Erythroblast (primary cell): ENCODE results near the gene BTBD16.

ENCODE experiments used
- DNase-seq, 2 experiments: peaks; one replicate each; lab custom pipeline; 2025; lab: John Stamatoyannopoulos, UW
- GATA1 ChIP-seq: IDR thresholded peaks from 2 replicates; pipeline ENCODE4 v1.6.1; 2011; ENCODE audit warnings: low read depth, mild to moderate bottlenecking, control low read depth, low read length, moderate library complexity
- POLR2A ChIP-seq: IDR thresholded peaks from 2 replicates; pipeline ENCODE4 v1.6.1; 2011; ENCODE audit warnings: mild to moderate bottlenecking, low read length

The BTBD16 gene

GRCh38 chr10:122241836-122242235, 29.3 kb upstream of the BTBD16 start:
- no peak for TF ChIP-seq GATA1
- TF ChIP-seq POLR2A, result no peak
- DNase-seq, result no peak

DNA sequence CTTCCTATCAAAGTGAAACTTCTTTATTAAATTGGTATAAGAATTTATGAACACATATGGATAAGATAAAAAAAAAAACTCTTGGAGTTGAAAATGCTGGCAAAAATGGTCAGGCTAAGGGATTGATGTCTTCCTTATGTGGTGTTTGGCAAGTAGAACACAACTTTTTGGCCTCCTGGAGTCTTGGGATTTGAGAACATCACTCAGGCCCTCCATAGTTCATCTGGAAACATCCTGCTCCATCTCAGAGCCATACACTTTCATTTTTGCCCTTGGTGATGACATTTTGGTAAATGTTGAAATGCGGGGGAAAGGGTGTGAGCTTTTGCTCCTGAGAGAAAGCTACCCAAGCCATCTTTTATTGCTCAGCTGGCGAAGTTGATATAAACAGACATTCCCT, 27.5 kb upstream of the BTBD16 start:
- TF ChIP-seq POLR2A (no peak), GATA1 (no peak)
- no peak for DNase-seq

GRCh38 chr10:122244001-122244975, 26.8 kb upstream of the BTBD16 start:
- no peak for DNase-seq
- TF ChIP-seq GATA1 (no peak), POLR2A (no peak)

DNA sequence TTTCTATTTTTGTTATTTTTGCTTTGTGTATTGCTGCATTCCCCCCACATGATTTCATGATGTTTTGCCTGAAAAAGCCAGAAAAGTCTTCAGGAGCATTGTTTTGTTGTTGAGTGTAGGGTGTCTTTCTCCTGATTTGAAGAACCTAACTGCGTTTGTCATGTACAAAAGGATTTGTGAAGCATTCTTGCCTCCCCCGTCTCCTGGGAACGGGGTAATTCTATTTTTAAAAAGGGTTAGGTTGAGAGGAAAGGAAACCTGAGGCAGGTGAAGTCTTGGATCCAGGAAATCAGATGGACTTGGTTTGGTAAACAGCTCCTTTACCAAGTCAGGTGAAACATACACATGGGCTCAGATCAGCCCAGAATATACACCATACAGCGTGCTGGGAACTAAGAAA, 26.0 kb upstream of the BTBD16 start:
- no peak for TF ChIP-seq POLR2A
- TF ChIP-seq GATA1, result no peak
- no peak for DNase-seq

DNA sequence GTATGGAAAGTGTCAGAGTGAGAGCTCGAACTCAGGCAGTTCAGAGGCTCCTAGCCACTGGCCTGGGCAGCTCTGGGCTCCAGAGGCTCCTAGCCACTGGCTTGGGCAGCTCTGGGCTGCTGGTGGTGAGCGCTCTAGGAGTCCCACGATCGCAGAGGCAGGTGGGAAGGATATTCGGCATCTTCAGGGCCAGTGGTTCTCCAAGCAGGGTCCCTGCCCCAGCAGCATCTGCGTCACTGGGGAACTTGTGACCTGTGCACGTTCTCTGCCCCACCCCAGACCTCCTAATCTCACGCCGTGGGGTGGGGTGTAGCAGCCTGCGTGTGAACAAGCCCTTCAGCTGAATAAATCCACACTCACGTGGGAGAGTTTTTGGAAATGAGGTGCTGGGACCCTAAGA, 25.2 kb upstream of the BTBD16 start:
- DNase-seq, result no peak
- TF ChIP-seq POLR2A, result no peak
- no peak for TF ChIP-seq GATA1

DNA sequence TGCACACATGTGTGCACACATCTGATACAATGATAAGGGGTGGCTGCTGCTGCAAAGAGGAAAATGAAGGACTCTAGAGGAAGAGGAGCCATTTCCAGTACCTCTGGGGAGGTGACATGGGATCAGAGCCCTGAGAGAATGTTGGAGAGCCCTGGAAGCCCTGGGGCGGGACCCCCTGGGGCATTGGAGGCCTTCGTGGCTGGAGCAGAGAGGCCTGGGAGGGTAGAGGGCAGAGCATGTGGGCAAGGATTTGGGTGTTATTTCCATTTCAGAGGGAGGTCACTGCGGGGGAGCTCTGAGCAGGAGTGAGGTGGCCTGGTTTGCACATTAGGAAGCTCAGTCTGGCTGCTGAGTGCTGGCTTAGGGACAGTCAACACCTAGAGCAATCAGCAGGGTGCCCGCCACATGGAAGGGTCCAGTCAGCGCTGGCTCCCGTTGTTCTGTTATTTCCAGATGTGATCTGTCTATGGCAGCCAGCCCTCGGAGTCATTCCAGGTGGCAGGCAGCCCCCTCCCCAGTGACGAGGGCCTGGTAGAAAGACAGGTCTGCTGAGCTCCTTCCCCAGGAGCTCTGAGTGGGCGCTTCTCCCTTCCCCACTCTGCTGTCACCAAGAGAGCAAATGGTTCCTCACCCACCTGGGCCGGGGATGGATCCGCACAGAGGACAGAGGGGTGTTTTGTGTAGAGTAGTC, 24.1 kb upstream of the BTBD16 start:
- no peak for DNase-seq
- TF ChIP-seq POLR2A (no peak), GATA1 (no peak)

- TF ChIP-seq GATA1 (no peak), POLR2A (no peak)
- no peak for DNase-seq
Observed at GRCh38 chr10:122248356-122249302, 22.5 kb upstream of the BTBD16 start.

GRCh38 chr10:122249303-122249850, 21.7 kb upstream of the BTBD16 start:
- TF ChIP-seq POLR2A, result no peak
- no peak for TF ChIP-seq GATA1
- no peak for DNase-seq

GRCh38 chr10:122249991-122250750, 20.9 kb upstream of the BTBD16 start:
- no peak for TF ChIP-seq GATA1
- no peak for TF ChIP-seq POLR2A
- no peak for DNase-seq

DNA sequence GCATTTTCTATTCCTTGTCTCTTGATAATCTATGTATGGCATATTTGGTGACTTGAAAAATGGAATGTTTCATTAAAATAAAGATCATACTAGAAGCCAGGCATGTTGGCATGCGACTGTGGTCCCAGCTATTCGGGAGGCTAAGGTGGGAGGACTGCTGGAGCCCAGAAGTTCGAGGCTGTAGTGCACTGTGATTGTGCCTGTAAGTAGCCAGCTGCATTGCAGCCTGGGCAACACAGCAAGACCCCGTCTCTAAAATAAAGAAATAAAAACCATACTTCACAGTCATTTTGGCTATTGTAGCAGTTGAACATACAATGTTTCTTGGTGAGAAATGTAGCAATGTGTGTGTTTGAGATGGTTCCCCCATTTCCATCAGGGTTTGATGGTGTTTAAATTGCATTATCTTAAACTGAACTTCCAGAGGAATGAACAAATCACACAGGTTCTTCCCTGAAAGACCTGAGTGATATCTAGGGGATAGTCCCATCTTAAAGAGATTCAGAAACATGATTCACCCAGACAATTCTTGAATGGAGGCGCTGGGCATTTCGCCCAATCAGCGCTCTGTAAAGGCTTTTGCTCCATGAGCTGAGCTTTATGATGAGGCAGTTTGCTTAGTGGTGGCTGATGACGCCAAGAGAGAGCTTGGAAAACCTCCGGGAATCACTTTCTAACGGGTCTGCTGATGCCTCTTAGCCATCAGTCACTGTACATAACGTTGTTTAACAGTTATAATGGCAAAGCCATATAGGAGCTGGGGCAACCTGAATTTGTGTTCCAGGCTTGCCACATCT, 19.4 kb upstream of the BTBD16 start:
- no peak for DNase-seq
- no peak for TF ChIP-seq GATA1
- TF ChIP-seq POLR2A, result no peak

DNA sequence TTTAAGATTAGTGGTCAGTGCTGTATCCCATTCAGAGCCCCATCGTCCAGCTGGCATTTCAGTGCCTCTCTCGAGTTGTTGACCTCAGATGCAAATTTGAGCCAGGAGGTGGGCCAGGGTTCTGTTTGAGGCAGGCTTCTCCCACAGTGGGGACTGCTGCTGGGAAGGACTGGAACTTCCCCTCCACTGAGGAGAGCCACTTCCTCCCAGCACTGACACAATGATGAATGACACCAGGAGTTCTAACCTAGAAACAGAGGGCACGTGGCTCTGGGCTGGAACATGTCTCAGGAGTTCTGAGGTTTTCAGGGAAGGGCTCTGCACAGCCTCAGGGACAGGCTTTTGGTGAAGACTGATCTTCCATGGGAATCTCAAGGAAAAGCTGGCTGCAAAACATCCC, 18.3 kb upstream of the BTBD16 start:
- no peak for TF ChIP-seq POLR2A
- no peak for TF ChIP-seq GATA1
- DNase-seq, result no peak

DNA sequence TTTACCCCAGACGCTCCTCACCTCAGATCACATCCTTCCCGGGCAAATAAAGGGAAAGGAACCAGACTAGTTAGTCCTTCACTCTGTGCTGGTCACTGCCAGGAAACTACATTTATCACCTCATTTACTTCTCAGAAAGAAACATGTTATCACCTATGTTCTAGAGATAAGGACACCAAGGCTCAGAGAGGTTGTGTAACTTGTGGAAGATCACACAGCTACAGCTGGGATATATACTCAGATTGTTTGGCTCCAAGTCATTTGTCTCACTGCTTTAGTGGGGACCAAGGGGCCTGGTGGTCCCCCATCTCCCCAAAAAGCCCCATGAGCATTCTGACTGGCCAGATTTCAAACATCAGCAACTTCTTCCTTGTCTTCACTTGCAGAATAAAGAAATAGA, 17.5 kb upstream of the BTBD16 start:
- no peak for DNase-seq

More for the DNA sequence above, 17.5 kb upstream of the BTBD16 start:
- TF ChIP-seq GATA1 (no peak), POLR2A (no peak)
